WTC11 (cell line): ENCODE data around the gene PHRF1. TPM values are rescaled to one million over a fixed set of nuclear protein-coding genes. Genes with fewer than 3 reads are reported as not detected.

Experiments
- AFF4 ChIP-seq: sonication (generic); formaldehyde crosslinking; IDR thresholded peaks from 2 replicates; pipeline ENCODE4 v1.8.1; 2023; ENCODE audit warnings: mild to moderate bottlenecking, missing genetic modification reagents, borderline replicate concordance
- ELF4 ChIP-seq: sonication (generic); formaldehyde crosslinking; IDR thresholded peaks from 2 replicates; pipeline ENCODE4 v1.8.1; 2022; ENCODE audit warnings: low read depth, mild to moderate bottlenecking, moderate library complexity, missing genetic modification reagents
- FOXJ3 ChIP-seq: sonication (generic); formaldehyde crosslinking; IDR thresholded peaks from 2 replicates; pipeline ENCODE4 v1.9.0; 2021; ENCODE audit warnings: missing genetic modification reagents, mild to moderate bottlenecking, borderline replicate concordance
- JAZF1 ChIP-seq: fragments of 250-450 bp; sonication (Bioruptor Pico); IDR thresholded peaks from 2 replicates; pipeline ENCODE4 v1.9.0; 2021; ENCODE audit warnings: moderate library complexity, mild to moderate bottlenecking, inconsistent platforms
- MLX ChIP-seq: sonication (generic); formaldehyde crosslinking; IDR thresholded peaks from 2 replicates; pipeline ENCODE4 v1.8.1; 2023; ENCODE audit warnings: mild to moderate bottlenecking, missing genetic modification reagents, moderate library complexity
- MXD4 ChIP-seq: fragments of 250-450 bp; sonication (Bioruptor Pico); IDR thresholded peaks from 2 replicates; pipeline ENCODE4 v1.8.0; 2021; ENCODE audit warnings: mild to moderate bottlenecking, moderate library complexity, borderline replicate concordance
- MYBL2 ChIP-seq: sonication (generic); formaldehyde crosslinking; IDR thresholded peaks from 2 replicates; pipeline ENCODE4 v1.8.1; 2023; ENCODE audit warnings: mild to moderate bottlenecking, moderate library complexity, missing genetic modification reagents
- NR1H2 ChIP-seq: sonication (generic); formaldehyde crosslinking; IDR thresholded peaks from 2 replicates; pipeline ENCODE4 v1.9.0; 2021; ENCODE audit warnings: mild to moderate bottlenecking, moderate library complexity, missing genetic modification reagents
- SOX15 ChIP-seq: fragments of 250-450 bp; sonication (Bioruptor Pico); IDR thresholded peaks from 2 replicates; pipeline ENCODE4 v1.9.0; 2021; ENCODE audit warnings: mild to moderate bottlenecking
- USF2 ChIP-seq: sonication (generic); formaldehyde crosslinking; IDR thresholded peaks from 2 replicates; pipeline ENCODE4 v1.8.1; 2023; ENCODE audit warnings: mild to moderate bottlenecking, missing genetic modification reagents, moderate library complexity
- ZNF396 ChIP-seq: fragments of 250-450 bp; sonication (Bioruptor Pico); IDR thresholded peaks from 2 replicates; pipeline ENCODE4 v1.8.0; 2021; ENCODE audit warnings: mild to moderate bottlenecking, moderate library complexity, borderline replicate concordance
- total RNA-seq: library from RNA; stranded (reverse); gene quantifications from 3 replicates; pipeline ENCODE4 v1.2.3, GENCODE V29; 2021
- TF ChIP-seq, protein P1 (sequence below): sonication (generic); formaldehyde crosslinking; IDR thresholded peaks from 2 replicates; pipeline ENCODE4 v1.8.1; 2022; ENCODE audit warnings: mild to moderate bottlenecking, missing genetic modification reagents, moderate library complexity, borderline replicate concordance
- TF ChIP-seq, protein P2 (sequence below): sonication (generic); formaldehyde crosslinking; IDR thresholded peaks from 2 replicates; pipeline ENCODE4 v1.8.1; 2023; ENCODE audit warnings: mild to moderate bottlenecking, missing genetic modification reagents
- TF ChIP-seq, protein P3 (sequence below): fragments of 250-450 bp; sonication (Bioruptor Pico); IDR thresholded peaks from 2 replicates; pipeline ENCODE4 v1.9.0; 2021; ENCODE audit warnings: mild to moderate bottlenecking, borderline replicate concordance

Gene PHRF1
- total RNA-seq, 1 experiment from 2014 or later = 46.9 TPM

DNA sequence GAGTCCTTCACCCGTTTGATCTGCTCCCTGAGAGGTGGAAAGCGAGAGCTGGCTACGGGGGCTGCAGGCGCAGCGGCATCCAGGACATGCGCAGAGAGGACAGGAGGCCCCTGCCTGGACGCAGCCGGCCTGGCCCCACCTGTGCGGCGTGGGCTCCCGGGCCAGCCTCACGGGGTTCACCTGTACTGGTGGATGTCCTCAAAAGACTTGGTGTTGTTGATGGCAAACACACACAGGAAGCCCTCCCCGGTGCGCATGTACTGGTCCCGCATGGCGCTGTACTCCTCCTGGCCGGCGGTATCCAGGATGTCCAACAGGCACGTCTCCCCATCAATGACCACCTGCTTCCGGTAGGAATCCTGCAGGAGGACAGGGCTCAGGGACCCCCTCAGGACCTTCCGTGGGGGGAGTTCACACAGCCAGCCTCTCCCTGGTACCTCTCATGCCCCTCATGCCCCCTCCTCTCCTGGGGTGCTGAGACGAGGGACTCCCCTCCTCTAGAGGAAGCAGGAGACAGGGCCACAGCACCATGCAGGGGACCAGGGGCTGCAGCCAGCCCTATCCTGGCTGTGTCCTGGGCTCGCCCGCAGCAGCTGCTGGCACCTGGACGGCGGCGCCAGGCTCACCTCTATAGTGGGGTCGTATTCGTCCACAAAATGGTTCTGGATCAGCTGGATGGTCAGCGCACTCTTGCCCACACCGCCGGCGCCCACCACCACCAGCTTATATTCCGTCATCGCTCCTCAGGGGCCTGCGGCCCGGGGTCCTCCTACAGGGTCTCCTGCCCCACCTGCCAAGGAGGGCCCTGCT, 42.5 kb upstream of the PHRF1 start (continued):
- no peak for TF ChIP-seq AFF4 (CRISPR knock-in tag)
- no peak for TF ChIP-seq ZNF396
- no peak for TF ChIP-seq MYBL2
- no peak for TF ChIP-seq MXD4 (CRISPR knock-in tag)
- no peak for TF ChIP-seq SOX15 (CRISPR knock-in tag)
- TF ChIP-seq, protein P1, sequence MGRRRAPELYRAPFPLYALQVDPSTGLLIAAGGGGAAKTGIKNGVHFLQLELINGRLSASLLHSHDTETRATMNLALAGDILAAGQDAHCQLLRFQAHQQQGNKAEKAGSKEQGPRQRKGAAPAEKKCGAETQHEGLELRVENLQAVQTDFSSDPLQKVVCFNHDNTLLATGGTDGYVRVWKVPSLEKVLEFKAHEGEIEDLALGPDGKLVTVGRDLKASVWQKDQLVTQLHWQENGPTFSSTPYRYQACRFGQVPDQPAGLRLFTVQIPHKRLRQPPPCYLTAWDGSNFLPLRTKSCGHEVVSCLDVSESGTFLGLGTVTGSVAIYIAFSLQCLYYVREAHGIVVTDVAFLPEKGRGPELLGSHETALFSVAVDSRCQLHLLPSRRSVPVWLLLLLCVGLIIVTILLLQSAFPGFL = no peak
- TF ChIP-seq MLX = no peak
- TF ChIP-seq, protein P2, sequence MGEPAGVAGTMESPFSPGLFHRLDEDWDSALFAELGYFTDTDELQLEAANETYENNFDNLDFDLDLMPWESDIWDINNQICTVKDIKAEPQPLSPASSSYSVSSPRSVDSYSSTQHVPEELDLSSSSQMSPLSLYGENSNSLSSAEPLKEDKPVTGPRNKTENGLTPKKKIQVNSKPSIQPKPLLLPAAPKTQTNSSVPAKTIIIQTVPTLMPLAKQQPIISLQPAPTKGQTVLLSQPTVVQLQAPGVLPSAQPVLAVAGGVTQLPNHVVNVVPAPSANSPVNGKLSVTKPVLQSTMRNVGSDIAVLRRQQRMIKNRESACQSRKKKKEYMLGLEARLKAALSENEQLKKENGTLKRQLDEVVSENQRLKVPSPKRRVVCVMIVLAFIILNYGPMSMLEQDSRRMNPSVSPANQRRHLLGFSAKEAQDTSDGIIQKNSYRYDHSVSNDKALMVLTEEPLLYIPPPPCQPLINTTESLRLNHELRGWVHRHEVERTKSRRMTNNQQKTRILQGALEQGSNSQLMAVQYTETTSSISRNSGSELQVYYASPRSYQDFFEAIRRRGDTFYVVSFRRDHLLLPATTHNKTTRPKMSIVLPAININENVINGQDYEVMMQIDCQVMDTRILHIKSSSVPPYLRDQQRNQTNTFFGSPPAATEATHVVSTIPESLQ (CRISPR knock-in tag) = no peak
- TF ChIP-seq USF2 (CRISPR knock-in tag) = no peak
- TF ChIP-seq ELF4 (CRISPR knock-in tag) = no peak
- no peak for TF ChIP-seq JAZF1 (CRISPR knock-in tag)
- TF ChIP-seq NR1H2 = no peak
- TF ChIP-seq FOXJ3 (CRISPR knock-in tag) = no peak
- TF ChIP-seq, protein P3, sequence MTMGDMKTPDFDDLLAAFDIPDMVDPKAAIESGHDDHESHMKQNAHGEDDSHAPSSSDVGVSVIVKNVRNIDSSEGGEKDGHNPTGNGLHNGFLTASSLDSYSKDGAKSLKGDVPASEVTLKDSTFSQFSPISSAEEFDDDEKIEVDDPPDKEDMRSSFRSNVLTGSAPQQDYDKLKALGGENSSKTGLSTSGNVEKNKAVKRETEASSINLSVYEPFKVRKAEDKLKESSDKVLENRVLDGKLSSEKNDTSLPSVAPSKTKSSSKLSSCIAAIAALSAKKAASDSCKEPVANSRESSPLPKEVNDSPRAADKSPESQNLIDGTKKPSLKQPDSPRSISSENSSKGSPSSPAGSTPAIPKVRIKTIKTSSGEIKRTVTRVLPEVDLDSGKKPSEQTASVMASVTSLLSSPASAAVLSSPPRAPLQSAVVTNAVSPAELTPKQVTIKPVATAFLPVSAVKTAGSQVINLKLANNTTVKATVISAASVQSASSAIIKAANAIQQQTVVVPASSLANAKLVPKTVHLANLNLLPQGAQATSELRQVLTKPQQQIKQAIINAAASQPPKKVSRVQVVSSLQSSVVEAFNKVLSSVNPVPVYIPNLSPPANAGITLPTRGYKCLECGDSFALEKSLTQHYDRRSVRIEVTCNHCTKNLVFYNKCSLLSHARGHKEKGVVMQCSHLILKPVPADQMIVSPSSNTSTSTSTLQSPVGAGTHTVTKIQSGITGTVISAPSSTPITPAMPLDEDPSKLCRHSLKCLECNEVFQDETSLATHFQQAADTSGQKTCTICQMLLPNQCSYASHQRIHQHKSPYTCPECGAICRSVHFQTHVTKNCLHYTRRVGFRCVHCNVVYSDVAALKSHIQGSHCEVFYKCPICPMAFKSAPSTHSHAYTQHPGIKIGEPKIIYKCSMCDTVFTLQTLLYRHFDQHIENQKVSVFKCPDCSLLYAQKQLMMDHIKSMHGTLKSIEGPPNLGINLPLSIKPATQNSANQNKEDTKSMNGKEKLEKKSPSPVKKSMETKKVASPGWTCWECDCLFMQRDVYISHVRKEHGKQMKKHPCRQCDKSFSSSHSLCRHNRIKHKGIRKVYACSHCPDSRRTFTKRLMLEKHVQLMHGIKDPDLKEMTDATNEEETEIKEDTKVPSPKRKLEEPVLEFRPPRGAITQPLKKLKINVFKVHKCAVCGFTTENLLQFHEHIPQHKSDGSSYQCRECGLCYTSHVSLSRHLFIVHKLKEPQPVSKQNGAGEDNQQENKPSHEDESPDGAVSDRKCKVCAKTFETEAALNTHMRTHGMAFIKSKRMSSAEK = no peak
